Cardiac fibroblast (primary cell): Measurements from ENCODE around the gene CA7.

Experiments used
- DNase-seq, 2 donors: peaks; one replicate each; pipeline versions ENCODE4 v3.0.0 to v3.0.0-alpha.2; 2010; ENCODE audit warnings: low read depth in 2 of 2
- H3K4me3 ChIP-seq, 2 donors: replicated peaks in 1 of 2; 1 replicate in 1 of 2; 2 replicates in 1 of 2; pipeline ENCODE4 v1.5.1; 2011; ENCODE audit warnings: low read depth in 2 of 2, low read length in 2 of 2, mild to moderate bottlenecking in 2 of 2, moderate library complexity in 1 of 2
- TF ChIP-seq, protein P1 (sequence below): IDR thresholded peaks from one replicate; pipeline ENCODE4 v1.5.1; 2011; ENCODE audit warnings: low read depth, mild to moderate bottlenecking, low read length, inconsistent platforms

The CA7 gene

DNA sequence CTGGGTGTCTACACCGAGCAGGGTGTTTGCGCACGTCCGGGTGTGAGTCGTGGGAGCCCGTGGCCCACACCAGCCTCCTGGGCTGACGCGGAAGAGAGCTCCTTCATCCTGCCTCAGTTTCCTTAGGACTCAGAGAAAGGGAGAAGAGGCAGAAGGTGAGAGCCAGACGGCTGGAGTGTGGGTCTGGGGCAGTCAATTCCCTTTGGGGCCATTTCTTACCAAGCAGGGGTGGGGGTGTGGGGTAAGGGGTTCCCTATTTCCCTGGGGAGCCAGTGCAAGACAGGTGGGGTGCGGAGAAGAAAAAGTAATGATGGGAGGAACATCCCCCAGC, 831 bp downstream of the CA7 start:
- TF ChIP-seq, protein P1, sequence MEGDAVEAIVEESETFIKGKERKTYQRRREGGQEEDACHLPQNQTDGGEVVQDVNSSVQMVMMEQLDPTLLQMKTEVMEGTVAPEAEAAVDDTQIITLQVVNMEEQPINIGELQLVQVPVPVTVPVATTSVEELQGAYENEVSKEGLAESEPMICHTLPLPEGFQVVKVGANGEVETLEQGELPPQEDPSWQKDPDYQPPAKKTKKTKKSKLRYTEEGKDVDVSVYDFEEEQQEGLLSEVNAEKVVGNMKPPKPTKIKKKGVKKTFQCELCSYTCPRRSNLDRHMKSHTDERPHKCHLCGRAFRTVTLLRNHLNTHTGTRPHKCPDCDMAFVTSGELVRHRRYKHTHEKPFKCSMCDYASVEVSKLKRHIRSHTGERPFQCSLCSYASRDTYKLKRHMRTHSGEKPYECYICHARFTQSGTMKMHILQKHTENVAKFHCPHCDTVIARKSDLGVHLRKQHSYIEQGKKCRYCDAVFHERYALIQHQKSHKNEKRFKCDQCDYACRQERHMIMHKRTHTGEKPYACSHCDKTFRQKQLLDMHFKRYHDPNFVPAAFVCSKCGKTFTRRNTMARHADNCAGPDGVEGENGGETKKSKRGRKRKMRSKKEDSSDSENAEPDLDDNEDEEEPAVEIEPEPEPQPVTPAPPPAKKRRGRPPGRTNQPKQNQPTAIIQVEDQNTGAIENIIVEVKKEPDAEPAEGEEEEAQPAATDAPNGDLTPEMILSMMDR: no peak
- no peak for DNase-seq
- peak overlapping the region in 1 of 2 donors; percentile 19 for H3K4me3 ChIP-seq

DNA sequence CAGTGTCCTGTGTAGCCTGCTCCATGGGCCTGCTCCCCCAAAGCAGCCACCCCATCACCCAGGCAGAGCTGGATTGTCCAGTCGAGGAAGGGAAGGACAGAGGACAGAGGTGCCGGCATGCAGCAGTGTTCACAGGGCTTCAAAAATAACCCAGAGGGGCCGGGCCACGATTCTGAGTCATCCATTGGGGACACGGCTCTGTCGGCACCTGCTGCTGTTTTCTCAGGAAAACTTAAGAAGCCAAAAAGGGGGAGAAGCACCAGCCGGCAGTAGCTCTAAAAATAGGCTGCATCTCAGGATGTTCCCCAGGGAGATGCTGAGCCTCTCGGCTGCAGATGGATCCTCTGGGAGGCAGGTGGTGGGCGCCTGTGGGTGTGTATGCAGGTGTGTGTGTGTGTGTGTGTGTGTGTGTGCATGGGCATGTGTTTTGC, 1.6 kb downstream of the CA7 start:
- TF ChIP-seq, protein P1: no peak
- H3K4me3 ChIP-seq: no peak overlapping the region
- DNase-seq: no peak

DNA sequence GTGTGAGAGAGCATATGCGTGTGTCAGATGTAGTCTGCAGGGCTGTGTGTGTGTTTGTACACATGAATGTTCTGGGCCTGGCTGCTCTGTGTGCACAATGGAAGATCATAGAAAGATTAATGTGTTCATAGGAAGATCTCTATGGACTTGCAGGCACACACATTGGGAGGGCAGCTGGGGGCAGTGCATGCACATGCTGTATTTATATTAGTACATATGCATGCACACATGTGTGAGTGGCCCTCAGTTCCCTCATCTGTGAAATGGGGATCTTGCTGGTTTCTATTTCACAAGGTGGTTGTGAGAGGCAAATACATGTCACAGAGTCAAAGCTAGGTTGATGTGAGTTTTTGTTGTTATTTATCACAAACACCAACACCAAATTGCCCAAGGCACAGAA, 2.1 kb downstream of the CA7 start:
- TF ChIP-seq, protein P1: no peak
- no peak overlapping the region for H3K4me3 ChIP-seq

DNA sequence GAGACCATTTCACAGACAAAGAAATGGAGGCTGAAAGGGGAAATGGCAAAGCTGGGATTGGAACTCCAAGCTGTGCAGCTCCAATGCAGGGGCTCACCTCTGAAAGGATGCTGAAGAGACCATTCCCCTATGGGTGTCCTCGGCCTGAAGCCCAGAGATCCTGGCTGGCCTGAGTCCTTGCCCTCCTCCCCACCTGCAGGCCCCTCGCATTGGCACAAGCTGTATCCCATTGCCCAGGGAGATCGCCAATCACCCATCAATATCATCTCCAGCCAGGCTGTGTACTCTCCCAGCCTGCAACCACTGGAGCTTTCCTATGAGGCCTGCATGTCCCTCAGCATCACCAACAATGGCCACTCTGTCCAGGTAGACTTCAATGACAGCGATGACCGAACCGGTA, 2.6 kb downstream of the CA7 start:
- no peak for DNase-seq
- TF ChIP-seq, protein P1: no peak
- H3K4me3 ChIP-seq: no peak overlapping the region

More for the DNA sequence above, 2.1 kb downstream of the CA7 start:
- DNase-seq: no peak

DNA sequence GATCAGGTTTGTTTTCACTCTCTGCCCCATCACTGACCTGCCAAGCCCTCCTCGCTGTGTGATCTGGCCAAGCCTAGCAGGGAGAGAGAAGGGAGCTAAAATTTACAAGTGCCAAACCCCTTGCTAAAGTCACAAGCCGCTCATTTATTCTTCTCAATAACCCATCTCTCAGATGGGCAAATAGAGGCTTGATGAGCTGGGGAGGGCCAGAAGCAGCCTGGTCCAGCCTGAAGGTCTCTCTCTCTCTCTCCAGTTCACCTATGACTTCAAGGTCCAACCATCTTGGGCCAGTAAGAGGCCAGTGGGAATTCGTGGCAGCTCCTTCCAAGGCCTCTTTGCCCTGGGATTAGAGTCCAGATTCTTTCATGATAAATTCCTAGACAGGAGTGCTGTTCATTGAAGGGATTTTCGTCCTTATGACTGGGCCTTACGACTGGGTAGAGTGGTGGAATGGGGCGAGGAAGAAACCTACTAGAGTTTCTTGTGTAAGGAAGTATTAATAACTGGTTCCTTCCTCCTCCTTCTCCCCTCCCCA, 3.4 kb downstream of the CA7 start:
- H3K4me3 ChIP-seq: no peak overlapping the region
- TF ChIP-seq, protein P1: no peak
- DNase-seq: no peak

DNA sequence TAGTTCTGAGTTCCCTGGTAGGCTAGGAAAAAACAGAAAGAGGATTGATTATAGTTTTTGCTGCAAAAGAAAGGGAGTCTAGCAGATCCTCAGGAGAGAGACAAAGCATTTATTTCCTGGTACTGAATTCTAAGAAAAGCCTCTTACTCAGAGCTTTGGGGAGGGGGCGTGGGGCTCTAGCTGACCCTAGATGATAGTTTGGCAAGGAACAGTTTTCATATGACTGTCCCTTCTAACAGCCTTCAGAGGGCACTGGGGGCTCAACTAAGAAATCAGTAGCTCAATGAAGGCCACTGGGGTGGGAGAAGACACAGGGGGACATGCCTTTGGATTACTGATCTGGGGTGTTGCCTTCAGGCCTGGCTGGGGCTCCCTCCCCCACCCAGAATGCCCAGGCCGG, 4.0 kb downstream of the CA7 start:
- H3K4me3 ChIP-seq: no peak overlapping the region
- TF ChIP-seq, protein P1: no peak
- no peak for DNase-seq

DNA sequence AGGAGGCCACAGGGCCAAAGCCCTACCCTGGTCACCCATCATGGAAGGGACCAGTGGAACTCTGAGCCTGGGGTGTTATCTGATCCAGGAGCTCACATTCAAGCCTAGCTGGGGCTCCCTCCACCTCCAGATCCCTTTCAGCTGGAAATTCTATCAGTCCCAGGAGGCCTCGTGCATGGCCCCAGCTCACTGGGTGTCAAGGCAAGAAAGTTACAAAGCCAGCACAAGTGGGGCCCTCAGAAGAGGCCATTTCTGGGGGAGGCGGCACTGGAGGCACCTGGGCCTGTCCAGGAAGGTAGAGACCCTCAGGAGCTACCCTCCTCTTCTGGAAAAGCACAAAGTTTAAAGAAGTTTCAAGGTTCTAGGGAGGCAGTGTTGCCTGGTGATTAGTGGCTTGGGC, 4.8 kb downstream of the CA7 start:
- TF ChIP-seq, protein P1: no peak
- DNase-seq: no peak
- no peak overlapping the region for H3K4me3 ChIP-seq
